Neural cell (in vitro differentiated cells): Measurements from ENCODE around the gene SLC7A1. TPM values are rescaled to one million over a fixed set of nuclear protein-coding genes. Genes with fewer than 3 reads are reported as not detected.

ENCODE experiments used
- H2AFZ ChIP-seq: fragments of 200-600, 300-800 bp; sonication (generic), shearing (Covaris generic); 2 replicates; pipeline ENCODE4 v1.6.0; 2014; ENCODE audit warnings: low read depth, mild to moderate bottlenecking, antibody characterized with exemption, low read length, moderate library complexity
- H3F3A ChIP-seq: fragments of 200-600 bp; shearing (Covaris generic); 2 replicates; pipeline ENCODE4 v1.6.1; 2016; ENCODE audit warnings: mild to moderate bottlenecking, moderate library complexity, mixed read lengths, antibody characterized with exemption, low read length; ENCODE audit not compliant: insufficient read depth, poor library complexity, severe bottlenecking
- H3K27ac ChIP-seq: fragments of 200-600, 300-800 bp; sonication (generic), shearing (Covaris generic); 2 replicates; pipeline ENCODE4 v1.5.1; 2014; ENCODE audit warnings: mild to moderate bottlenecking, low read length, moderate library complexity
- H3K27me3 ChIP-seq: fragments of 300-800, 200-600 bp; sonication (generic), shearing (Covaris generic); 2 replicates; pipeline ENCODE4 v1.6.0; 2014; ENCODE audit warnings: mild to moderate bottlenecking, low read depth, low read length, moderate library complexity; ENCODE audit not compliant: insufficient read depth
- H3K36me3 ChIP-seq: fragments of 300-800, 200-600 bp; sonication (generic), shearing (Covaris generic); 2 replicates; pipeline ENCODE4 v1.5.1; 2014; ENCODE audit warnings: mild to moderate bottlenecking, antibody characterized with exemption, low read length, moderate library complexity; ENCODE audit not compliant: insufficient read depth
- H3K4me2 ChIP-seq: fragments of 300-800, 200-600 bp; sonication (generic), shearing (Covaris generic); 2 replicates; pipeline ENCODE4 v1.6.0; 2014; ENCODE audit warnings: mild to moderate bottlenecking, low read length
- H3K4me3 ChIP-seq: fragments of 300-800, 200-600 bp; sonication (generic), shearing (Covaris generic); 2 replicates; pipeline ENCODE4 v1.5.1; 2014; ENCODE audit warnings: mild to moderate bottlenecking, low read length, moderate library complexity
- H3K79me2 ChIP-seq: fragments of 200-600 bp; shearing (Covaris generic); replicated peaks from 2 replicates; pipeline ENCODE4 v1.6.0; 2014; ENCODE audit warnings: mild to moderate bottlenecking, low read length, moderate library complexity; ENCODE audit not compliant: insufficient read depth
- H3K9ac ChIP-seq: fragments of 300-800, 200-600 bp; sonication (generic), shearing (Covaris generic); 2 replicates; pipeline ENCODE4 v1.6.1; 2016; ENCODE audit warnings: mild to moderate bottlenecking, low read length, mixed read lengths
- H3K9me2 ChIP-seq: fragments of 200-600 bp; shearing (Covaris generic); 2 replicates; pipeline ENCODE4 v1.6.1; 2016; ENCODE audit warnings: mild to moderate bottlenecking, low read length, mixed read lengths; ENCODE audit not compliant: insufficient read depth
- H3K9me3 ChIP-seq: fragments of 200-600, 300-800 bp; sonication (generic), shearing (Covaris generic); 2 replicates; pipeline ENCODE4 v1.6.1; 2016; ENCODE audit warnings: mild to moderate bottlenecking, mixed run types, low read length, moderate library complexity, mixed read lengths
- H4K20me1 ChIP-seq: fragments of 200-600 bp; shearing (Covaris generic); 2 replicates; pipeline ENCODE4 v1.6.1; 2016; ENCODE audit warnings: mild to moderate bottlenecking, mixed run types; ENCODE audit not compliant: insufficient read depth
- EP300 ChIP-seq: fragments of 450-650 bp; conservative IDR thresholded peaks from 2 replicates; pipeline ENCODE4 v1.6.1; 2014; ENCODE audit warnings: antibody characterized with exemption, mild to moderate bottlenecking, moderate library complexity; ENCODE audit not compliant: poor library complexity, severe bottlenecking
- EZH2 ChIP-seq: fragments of 200-600, 300-800 bp; shearing (Covaris generic), sonication (generic); IDR thresholded peaks from 2 replicates; pipeline ENCODE4 v1.6.1; 2014; ENCODE audit warnings: antibody characterized with exemption, low read length, borderline replicate concordance, mild to moderate bottlenecking; ENCODE audit not compliant: insufficient read depth, poor library complexity, severe bottlenecking
- MXI1 ChIP-seq: fragments of 450-650 bp; conservative IDR thresholded peaks from 2 replicates; pipeline ENCODE4 v1.6.1; 2014; ENCODE audit warnings: antibody characterized with exemption, mild to moderate bottlenecking; ENCODE audit not compliant: poor library complexity, severe bottlenecking
- POLR2AphosphoS5 ChIP-seq: IDR thresholded peaks from 2 replicates; pipeline ENCODE4 v1.6.1; 2012
- RAD21 ChIP-seq: fragments of 450-650 bp; conservative IDR thresholded peaks from 2 replicates; pipeline ENCODE4 v1.6.1; 2014; ENCODE audit warnings: antibody characterized with exemption, mild to moderate bottlenecking, moderate library complexity
- SMC3 ChIP-seq: fragments of 450-650 bp; conservative IDR thresholded peaks from 2 replicates; pipeline ENCODE4 v1.6.1; 2014; ENCODE audit warnings: antibody characterized with exemption, mild to moderate bottlenecking, moderate library complexity; ENCODE audit not compliant: poor library complexity
- TAF1 ChIP-seq: IDR thresholded peaks from 2 replicates; pipeline ENCODE4 v1.6.1; 2012; ENCODE audit warnings: low read depth
- polyA plus RNA-seq: library from polyadenylated mRNA; depleted of rRNA; stranded (reverse); fragments of >200 nt; gene quantifications from 2 replicates; pipeline ENCODE4 v1.2.3, GENCODE V29; 2014
- TF ChIP-seq, protein P1 (sequence below): IDR thresholded peaks from 2 replicates; pipeline ENCODE4 v1.6.1; 2012; ENCODE audit warnings: borderline replicate concordance
- TF ChIP-seq, protein P2 (sequence below): fragments of 450-650 bp; IDR thresholded peaks from 2 replicates; pipeline ENCODE4 v1.5.1; 2014; ENCODE audit warnings: antibody characterized with exemption, mild to moderate bottlenecking, moderate library complexity; ENCODE audit not compliant: poor library complexity, severe bottlenecking

Gene SLC7A1
- polyA plus RNA-seq, 1 donor from 2014 or later: 2.6 TPM

DNA sequence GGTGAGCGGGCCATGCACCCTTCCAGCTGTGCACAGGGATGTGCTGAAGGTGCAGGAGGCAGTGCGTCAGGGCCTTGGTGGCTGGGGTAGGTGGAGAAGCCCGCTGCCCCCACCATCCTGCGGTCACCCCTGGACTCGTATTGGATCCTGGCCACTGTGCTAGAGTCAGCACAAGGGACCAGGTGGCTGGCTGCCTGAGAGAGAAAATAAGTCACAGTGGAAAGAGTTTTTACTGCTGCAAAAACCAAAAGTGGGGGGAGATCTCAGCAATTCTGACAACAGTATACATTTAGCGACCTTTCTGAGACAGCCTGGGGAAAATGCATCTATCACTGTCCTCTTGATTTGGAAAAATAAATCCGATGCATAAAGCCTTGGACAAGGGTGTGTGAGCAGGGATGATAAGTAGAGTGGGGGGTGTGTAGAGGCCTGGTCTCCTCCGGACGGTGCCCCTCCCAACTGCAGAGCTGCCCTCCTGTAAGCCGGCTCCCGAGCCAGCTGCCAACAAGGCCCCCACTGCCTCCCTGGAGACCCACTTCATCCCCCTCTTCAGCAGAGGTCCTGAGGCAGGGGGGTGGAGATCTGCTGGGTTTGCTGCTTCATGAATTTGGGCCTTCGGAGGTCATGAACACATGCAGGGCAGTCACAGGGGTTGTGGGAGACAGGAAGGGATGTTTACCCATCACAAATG lies 84.2 kb downstream of the SLC7A1 start:
- Histone ChIP-seq H3K27me3 (no peaks in the 10 kb centered on the region), H3K79me2 (no peaks in the 10 kb centered on the region), H3K27ac (no peak overlapping the region), H2AFZ (no peak overlapping the region), H3F3A (no peaks in the 10 kb centered on the region), H3K4me3 (no peak overlapping the region), H3K9ac (no peak overlapping the region), H3K4me2 (no peak overlapping the region), H3K9me2 (no peaks in the 10 kb centered on the region), H4K20me1 (no peaks in the 10 kb centered on the region), H3K36me3 (no peaks in the 10 kb centered on the region), H3K9me3 (no peaks in the 10 kb centered on the region)
- TF ChIP-seq POLR2AphosphoS5 (no peak), RAD21 (no peak), SMC3 (no peak), TAF1 (no peak), EP300 (no peak), EZH2 (no peak), MXI1 (no peak)
- TF ChIP-seq, protein P1, sequence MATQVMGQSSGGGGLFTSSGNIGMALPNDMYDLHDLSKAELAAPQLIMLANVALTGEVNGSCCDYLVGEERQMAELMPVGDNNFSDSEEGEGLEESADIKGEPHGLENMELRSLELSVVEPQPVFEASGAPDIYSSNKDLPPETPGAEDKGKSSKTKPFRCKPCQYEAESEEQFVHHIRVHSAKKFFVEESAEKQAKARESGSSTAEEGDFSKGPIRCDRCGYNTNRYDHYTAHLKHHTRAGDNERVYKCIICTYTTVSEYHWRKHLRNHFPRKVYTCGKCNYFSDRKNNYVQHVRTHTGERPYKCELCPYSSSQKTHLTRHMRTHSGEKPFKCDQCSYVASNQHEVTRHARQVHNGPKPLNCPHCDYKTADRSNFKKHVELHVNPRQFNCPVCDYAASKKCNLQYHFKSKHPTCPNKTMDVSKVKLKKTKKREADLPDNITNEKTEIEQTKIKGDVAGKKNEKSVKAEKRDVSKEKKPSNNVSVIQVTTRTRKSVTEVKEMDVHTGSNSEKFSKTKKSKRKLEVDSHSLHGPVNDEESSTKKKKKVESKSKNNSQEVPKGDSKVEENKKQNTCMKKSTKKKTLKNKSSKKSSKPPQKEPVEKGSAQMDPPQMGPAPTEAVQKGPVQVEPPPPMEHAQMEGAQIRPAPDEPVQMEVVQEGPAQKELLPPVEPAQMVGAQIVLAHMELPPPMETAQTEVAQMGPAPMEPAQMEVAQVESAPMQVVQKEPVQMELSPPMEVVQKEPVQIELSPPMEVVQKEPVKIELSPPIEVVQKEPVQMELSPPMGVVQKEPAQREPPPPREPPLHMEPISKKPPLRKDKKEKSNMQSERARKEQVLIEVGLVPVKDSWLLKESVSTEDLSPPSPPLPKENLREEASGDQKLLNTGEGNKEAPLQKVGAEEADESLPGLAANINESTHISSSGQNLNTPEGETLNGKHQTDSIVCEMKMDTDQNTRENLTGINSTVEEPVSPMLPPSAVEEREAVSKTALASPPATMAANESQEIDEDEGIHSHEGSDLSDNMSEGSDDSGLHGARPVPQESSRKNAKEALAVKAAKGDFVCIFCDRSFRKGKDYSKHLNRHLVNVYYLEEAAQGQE: no peak
- TF ChIP-seq, protein P2, sequence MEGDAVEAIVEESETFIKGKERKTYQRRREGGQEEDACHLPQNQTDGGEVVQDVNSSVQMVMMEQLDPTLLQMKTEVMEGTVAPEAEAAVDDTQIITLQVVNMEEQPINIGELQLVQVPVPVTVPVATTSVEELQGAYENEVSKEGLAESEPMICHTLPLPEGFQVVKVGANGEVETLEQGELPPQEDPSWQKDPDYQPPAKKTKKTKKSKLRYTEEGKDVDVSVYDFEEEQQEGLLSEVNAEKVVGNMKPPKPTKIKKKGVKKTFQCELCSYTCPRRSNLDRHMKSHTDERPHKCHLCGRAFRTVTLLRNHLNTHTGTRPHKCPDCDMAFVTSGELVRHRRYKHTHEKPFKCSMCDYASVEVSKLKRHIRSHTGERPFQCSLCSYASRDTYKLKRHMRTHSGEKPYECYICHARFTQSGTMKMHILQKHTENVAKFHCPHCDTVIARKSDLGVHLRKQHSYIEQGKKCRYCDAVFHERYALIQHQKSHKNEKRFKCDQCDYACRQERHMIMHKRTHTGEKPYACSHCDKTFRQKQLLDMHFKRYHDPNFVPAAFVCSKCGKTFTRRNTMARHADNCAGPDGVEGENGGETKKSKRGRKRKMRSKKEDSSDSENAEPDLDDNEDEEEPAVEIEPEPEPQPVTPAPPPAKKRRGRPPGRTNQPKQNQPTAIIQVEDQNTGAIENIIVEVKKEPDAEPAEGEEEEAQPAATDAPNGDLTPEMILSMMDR: no peak

DNA sequence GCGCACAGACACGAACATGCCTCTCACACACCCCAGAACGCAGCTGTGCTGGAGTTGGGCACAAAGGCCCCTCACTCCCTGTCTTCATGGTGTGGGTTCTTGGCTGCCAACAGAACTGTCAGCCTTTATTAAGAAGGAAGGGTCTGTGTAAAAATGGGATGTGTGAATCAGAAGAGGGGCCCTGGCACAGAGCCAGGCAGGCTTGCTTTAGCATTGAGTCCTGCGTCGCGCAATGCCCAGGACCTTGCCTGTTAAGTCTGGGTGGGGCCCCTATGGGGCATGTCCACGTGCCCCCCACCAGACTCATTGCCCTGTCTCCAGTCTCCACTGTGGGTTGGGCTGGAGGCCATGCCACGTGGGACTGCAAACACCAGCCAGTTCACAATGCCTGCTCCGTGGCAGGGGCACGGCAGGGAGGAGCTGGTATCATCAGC lies 84.8 kb downstream of the SLC7A1 start:
- H3K79me2 ChIP-seq: no peaks in the 10 kb centered on the region
- no peaks in the 10 kb centered on the region for H3K27me3 ChIP-seq
- no peak overlapping the region for H3K4me2 ChIP-seq
- no peak overlapping the region for H3K4me3 ChIP-seq
- H3K9ac ChIP-seq: no peak overlapping the region
- no peaks in the 10 kb centered on the region for H3K36me3 ChIP-seq
- no peak overlapping the region for H3K27ac ChIP-seq
- no peaks in the 10 kb centered on the region for H4K20me1 ChIP-seq
- H3K9me2 ChIP-seq: no peaks in the 10 kb centered on the region
- no peaks in the 10 kb centered on the region for H3F3A ChIP-seq
- no peaks in the 10 kb centered on the region for H3K9me3 ChIP-seq
- H2AFZ ChIP-seq: no peak overlapping the region
- TF ChIP-seq SMC3: no peak
- TF ChIP-seq MXI1: no peak
- TF ChIP-seq EP300: no peak
- no peak for TF ChIP-seq EZH2
- TF ChIP-seq RAD21: no peak
- no peak for TF ChIP-seq TAF1
- TF ChIP-seq, protein P2: no peak
- TF ChIP-seq POLR2AphosphoS5: no peak
- TF ChIP-seq, protein P1: no peak
